Measurements from ENCODE around the gene RHBG.
A peak's percentile ranks its signal among the peaks of the same experiment; 100 is the strongest.
"Not testable (repeated sequence)": the region's sequence is repeated elsewhere in the genome, so short reads cannot be mapped to it uniquely, and the experiment has no call there.

RHBG gene

DNA sequence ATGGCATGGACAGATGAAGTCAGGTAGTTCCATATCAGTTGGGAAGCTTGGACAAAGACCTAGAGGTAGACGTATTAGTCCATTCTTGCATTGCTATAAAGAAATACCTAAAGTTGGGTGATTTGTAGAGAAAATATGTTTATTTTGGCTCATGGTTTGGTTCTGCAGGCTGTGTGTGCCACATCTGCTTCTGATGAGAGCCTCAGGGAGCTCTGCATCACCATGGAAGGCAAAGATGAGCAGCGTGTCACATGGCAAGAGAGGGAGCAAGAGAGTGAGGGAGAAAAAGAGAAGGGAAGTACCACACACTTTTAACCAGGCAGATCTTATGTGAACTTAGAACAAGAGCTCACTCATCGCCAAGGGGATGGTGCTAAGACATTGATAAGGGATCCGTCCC, 21.7 kb upstream of the RHBG start:
- Mint-ChIP-seq H3K4me1 (peaks cover 3% of the 10 kb centered on the region), H3K36me3 (no peaks in the 10 kb centered on the region), H3K27me3 (peaks cover 32% of the 10 kb centered on the region), H3K4me3 (no peak overlapping the region), H3K27ac (no peak overlapping the region), H3K9me3 (no peaks in the 10 kb centered on the region)
- CTCF ChIA-PET = interaction anchor here (1.3 kb wide), 1 partner anchor 39 kb away, joined by 6 read pairs; no protein-coding TSS in a partner anchor
- no peak for DNase-seq

DNA sequence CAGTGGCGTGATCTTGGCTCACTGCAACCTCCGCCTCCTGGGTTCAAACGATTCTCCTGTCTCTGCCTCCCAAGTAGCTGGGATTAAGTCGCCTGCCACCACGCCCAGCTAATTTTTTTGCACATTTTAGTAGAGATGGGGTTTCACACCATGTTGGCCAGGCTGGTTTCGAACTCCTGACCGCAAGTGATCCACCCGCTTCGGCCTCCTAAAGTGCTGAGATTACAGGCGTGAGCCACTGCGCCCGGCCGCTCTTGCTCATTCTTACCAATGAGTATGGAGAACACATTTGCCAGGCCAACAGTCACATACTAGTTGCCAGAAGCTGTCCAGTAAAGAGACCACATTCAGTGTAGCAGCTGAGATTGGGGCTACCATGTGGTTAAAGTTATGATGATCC, 16.5 kb upstream of the RHBG start:
- not testable (repeated sequence) for H3K36me3 Mint-ChIP-seq, H3K9me3 Mint-ChIP-seq, DNase-seq, H3K4me1 Mint-ChIP-seq, H3K4me3 Mint-ChIP-seq, H3K27ac Mint-ChIP-seq
- CTCF ChIA-PET = interaction anchor here (0.8 kb wide), 1 partner anchor 33 kb away, joined by 4 read pairs; no protein-coding TSS in a partner anchor
- peaks cover 33% of the 10 kb centered on the region for H3K27me3 Mint-ChIP-seq

DNA sequence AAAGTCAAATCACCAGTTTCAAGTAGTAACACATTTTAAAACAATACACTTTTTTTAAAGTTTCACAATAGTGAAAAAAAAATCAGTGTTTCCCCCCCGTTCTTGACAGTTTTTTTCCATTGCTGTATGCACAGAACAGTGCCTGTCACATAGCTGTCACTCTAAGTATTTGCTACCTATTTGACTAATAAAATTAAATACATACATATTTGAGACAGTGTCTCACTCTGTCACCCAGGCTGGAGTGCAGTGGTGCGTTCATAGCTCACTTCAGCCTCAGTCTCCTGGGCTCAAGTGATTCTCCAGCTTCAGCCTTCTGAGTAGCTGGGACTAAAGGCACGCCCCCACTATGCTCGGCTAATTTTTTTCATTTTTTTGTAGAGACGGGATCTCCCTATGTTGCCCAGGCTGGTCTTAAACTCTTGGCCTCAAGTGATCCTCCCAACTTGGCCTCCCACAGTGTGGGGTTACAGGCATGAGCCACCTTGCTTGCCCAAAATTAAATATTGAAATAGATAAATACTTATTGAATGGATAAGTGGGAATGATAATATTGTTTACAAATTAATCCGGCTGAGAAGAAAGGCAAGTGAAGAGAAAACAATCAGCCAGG, 12.6 kb upstream of the RHBG start:
- Mint-ChIP-seq H3K27me3 (peaks cover 64% of the 10 kb centered on the region), H3K4me3 (no peak overlapping the region), H3K27ac (no peak overlapping the region), H3K9me3 (no peaks in the 10 kb centered on the region), H3K4me1 (peaks cover 7% of the 10 kb centered on the region), H3K36me3 (no peaks in the 10 kb centered on the region)
- DNase-seq = no peak
- CTCF ChIA-PET = interaction anchor here (0.7 to 1.6 kb wide), 6 partner anchors 12 to 90 kb away, joined by 3 to 5 read pairs (median 3); no protein-coding TSS in a partner anchor

DNA sequence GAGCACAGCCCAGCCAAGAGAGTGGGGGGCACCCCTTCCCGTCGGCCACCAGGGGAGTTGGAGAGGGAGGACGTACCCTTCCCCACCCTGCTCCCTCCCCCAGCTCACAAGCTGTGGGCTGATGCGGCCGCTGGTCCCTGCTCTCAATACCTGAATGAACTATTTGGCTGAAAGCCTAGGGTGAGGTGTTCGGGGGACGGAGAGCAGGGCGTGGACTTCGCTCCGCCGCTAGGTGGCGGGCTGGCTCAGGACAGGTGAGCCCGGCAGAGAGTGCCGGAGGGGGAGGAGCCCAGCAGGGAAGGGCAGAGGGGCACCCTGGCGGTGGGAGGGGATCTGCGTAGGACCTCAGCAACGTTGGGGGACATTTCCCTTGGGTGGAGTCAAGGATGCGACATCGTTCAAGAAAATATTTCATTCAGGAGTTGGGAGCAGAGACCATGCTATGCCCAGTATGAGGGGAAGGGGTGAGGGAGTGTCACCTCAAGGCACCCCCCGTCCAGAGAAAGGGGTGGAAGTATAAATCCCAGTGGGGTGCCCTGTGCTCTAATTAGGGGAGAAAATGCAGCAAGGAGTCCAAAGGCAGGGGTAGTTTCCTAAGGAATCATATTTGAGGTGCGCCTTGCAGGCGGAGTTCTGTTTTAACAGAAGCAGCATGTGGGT, 12.0 kb upstream of the RHBG start:
- DNase-seq = peak; percentile 67
- CTCF ChIA-PET = interaction anchor here (0.9 to 2.8 kb wide), 6 partner anchors 12 to 89 kb away, joined by 3 to 14 read pairs (median 4); no protein-coding TSS in a partner anchor
- Mint-ChIP-seq H3K4me3 (no peak overlapping the region), H3K27me3 (peaks cover 60% of the 10 kb centered on the region), H3K27ac (no peak overlapping the region), H3K4me1 (peaks cover 7% of the 10 kb centered on the region), H3K9me3 (no peaks in the 10 kb centered on the region), H3K36me3 (no peaks in the 10 kb centered on the region)

DNA sequence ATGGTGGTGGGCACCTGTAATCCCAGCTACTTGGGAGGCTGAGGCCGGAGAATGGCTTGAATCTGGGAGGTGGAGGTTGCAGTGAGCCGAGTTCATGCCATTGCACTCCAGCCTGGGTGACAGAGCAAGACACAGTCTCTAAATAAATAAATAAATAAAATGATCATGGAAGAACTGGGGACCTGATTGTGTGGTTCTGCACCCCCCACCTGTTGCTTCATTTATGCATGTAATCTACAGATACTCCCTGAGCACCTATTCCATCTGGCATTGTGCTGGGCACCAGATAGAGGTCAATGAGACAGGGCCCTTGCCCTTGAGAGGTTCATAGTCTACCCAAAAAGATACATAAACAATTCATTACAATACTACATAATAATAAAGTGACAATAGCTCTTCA, 11.0 kb upstream of the RHBG start:
- no peak overlapping the region for H3K4me3 Mint-ChIP-seq
- no peak for DNase-seq
- H3K36me3 Mint-ChIP-seq = no peaks in the 10 kb centered on the region
- CTCF ChIA-PET = interaction anchor here (0.7 to 2.8 kb wide), 6 partner anchors 8 to 261 kb away, joined by 3 to 14 read pairs (median 3); no protein-coding TSS in a partner anchor
- H3K27ac Mint-ChIP-seq = no peak overlapping the region
- no peaks in the 10 kb centered on the region for H3K9me3 Mint-ChIP-seq
- H3K27me3 Mint-ChIP-seq = peaks cover 60% of the 10 kb centered on the region
- peaks cover 7% of the 10 kb centered on the region for H3K4me1 Mint-ChIP-seq

DNA sequence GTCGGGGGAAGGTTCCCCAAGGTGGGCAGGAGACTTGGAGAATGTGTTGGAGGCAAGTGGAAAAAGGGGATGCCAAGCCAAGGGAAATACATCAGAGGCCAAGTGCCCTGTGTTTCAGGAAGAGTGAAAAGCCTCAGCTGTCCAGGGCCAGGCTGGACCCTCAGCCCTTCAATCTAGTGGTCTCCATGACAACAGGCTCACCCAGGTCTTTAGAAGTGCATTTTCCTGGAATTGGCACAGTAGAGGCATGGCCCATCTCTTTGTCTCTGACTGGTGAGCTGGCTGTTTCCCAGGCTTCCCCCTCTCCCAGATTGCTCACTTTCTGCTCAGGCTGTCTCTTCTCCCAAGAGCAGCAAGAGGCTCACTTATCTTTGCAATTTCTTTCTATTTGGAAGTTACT, 10.4 kb upstream of the RHBG start:
- no peak for DNase-seq
- Mint-ChIP-seq H3K27ac (no peak overlapping the region), H3K4me3 (no peak overlapping the region), H3K4me1 (peaks cover 7% of the 10 kb centered on the region), H3K27me3 (peaks cover 60% of the 10 kb centered on the region), H3K9me3 (no peaks in the 10 kb centered on the region), H3K36me3 (no peaks in the 10 kb centered on the region)
- CTCF ChIA-PET = interaction anchor here (0.8 to 2.8 kb wide), 8 partner anchors 12 to 262 kb away, joined by 3 to 14 read pairs (median 4); no protein-coding TSS in a partner anchor

DNA sequence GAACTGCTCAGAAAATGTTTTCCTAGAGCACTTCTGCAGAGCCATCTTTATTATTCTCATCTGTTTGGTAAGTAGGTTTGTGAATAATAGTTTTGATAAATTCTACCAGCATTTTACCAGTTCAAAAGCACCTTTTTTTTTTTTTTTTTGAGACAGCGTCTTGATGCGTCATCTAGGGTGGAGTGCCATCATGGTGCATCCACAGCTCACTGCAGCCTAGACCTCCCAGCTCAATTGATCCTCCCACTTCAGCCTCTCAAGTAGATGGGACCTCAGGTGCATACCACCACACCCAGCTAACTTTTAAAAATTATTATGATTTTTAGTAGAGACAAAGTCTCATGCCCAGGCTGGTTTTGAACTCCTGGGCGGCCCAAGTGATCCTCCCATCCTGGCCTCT, 9.8 kb upstream of the RHBG start:
- no peaks in the 10 kb centered on the region for H3K9me3 Mint-ChIP-seq
- peaks cover 65% of the 10 kb centered on the region for H3K27me3 Mint-ChIP-seq
- H3K27ac Mint-ChIP-seq = no peak overlapping the region
- no peak for DNase-seq
- no peak overlapping the region for H3K4me3 Mint-ChIP-seq
- H3K4me1 Mint-ChIP-seq = peaks cover 7% of the 10 kb centered on the region
- CTCF ChIA-PET = interaction anchor here (0.8 to 2.8 kb wide), 8 partner anchors 12 to 249 kb away, joined by 3 to 14 read pairs (median 4); no protein-coding TSS in a partner anchor
- H3K36me3 Mint-ChIP-seq = no peaks in the 10 kb centered on the region

DNA sequence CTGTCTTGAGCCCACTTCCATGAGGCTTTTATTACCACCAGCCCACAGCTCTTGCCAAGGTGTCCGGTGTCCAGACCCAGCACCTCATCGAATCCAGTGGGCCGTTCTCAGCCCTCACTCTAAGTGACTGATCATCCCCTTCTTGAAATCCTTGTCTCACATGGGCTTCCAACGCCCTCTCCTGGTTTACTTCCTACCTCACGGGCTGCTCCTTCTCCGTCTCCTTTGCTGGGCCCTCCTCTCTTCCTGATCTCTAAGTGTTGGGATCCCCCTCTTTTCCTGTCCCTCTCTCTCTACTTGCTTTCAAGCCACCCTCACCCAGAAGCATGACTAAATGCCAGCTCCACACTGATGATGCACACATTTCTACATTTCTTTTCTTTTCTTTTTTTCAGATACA, 9.0 kb upstream of the RHBG start:
- no peaks in the 10 kb centered on the region for H3K36me3 Mint-ChIP-seq
- no peak overlapping the region for H3K27ac Mint-ChIP-seq
- CTCF ChIA-PET = interaction anchor here (1.0 to 2.8 kb wide), 6 partner anchors 11 to 269 kb away, joined by 3 to 14 read pairs (median 5); no protein-coding TSS in a partner anchor
- H3K4me1 Mint-ChIP-seq = peaks cover 7% of the 10 kb centered on the region
- DNase-seq = no peak
- H3K4me3 Mint-ChIP-seq = no peak overlapping the region
- H3K9me3 Mint-ChIP-seq = no peaks in the 10 kb centered on the region
- H3K27me3 Mint-ChIP-seq = peaks cover 65% of the 10 kb centered on the region

DNA sequence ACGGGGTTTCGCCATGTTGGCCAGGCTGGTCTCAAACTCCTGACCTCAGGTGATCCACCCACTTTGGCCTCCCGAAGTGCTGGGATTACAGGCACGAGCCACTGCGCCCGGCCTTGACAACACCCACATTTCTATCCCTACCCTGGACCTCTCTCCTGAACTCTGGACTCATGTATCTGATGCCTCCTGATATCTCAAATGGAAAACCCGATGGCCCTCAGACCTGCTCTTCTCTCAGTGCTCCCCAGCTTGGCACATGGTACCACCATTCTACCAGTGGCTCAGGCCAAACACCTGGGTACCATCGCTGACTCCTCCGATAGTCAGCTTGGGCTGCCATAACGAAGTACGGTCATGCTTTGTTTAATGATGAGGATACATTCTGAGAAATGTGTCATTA, 8.5 kb upstream of the RHBG start:
- H3K4me3 Mint-ChIP-seq = no peak overlapping the region
- H3K27me3 Mint-ChIP-seq = peaks cover 65% of the 10 kb centered on the region
- H3K4me1 Mint-ChIP-seq = peaks cover 7% of the 10 kb centered on the region
- H3K9me3 Mint-ChIP-seq = no peaks in the 10 kb centered on the region
- H3K36me3 Mint-ChIP-seq = no peaks in the 10 kb centered on the region
- DNase-seq = no peak
- CTCF ChIA-PET = interaction anchor here (1.1 to 1.8 kb wide), 3 partner anchors 16 to 269 kb away, joined by 3 to 5 read pairs (median 3); no protein-coding TSS in a partner anchor
- no peak overlapping the region for H3K27ac Mint-ChIP-seq

DNA sequence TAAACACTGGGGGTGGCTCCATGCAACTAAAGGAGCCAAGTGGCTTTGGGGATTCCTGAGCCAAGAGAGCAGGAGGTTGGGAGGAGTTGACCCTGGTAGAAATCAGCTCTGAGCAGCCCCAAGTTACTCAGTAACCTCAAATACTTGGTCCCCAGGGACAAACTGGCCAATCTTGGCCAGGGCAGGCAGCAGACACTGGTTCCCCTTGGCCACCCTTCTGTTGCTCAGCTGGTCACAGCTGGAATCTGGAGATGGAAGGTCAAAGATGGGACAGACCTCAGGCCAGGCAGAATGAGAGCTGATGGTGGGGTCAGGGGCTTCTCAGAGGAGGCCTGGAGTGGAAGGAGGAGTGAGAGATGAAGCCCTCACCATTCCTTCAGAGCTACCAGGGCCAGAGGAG, 3.3 kb upstream of the RHBG start:
- Mint-ChIP-seq H3K27ac (no peak overlapping the region), H3K4me3 (no peak overlapping the region), H3K36me3 (no peaks in the 10 kb centered on the region), H3K27me3 (peaks cover 64% of the 10 kb centered on the region), H3K4me1 (peaks cover 3% of the 10 kb centered on the region), H3K9me3 (no peaks in the 10 kb centered on the region)
- CTCF ChIA-PET = interaction anchor here (0.5 to 2.0 kb wide), 5 partner anchors 8 to 80 kb away, joined by 3 to 13 read pairs (median 3); no protein-coding TSS in a partner anchor
- no peak for DNase-seq

DNA sequence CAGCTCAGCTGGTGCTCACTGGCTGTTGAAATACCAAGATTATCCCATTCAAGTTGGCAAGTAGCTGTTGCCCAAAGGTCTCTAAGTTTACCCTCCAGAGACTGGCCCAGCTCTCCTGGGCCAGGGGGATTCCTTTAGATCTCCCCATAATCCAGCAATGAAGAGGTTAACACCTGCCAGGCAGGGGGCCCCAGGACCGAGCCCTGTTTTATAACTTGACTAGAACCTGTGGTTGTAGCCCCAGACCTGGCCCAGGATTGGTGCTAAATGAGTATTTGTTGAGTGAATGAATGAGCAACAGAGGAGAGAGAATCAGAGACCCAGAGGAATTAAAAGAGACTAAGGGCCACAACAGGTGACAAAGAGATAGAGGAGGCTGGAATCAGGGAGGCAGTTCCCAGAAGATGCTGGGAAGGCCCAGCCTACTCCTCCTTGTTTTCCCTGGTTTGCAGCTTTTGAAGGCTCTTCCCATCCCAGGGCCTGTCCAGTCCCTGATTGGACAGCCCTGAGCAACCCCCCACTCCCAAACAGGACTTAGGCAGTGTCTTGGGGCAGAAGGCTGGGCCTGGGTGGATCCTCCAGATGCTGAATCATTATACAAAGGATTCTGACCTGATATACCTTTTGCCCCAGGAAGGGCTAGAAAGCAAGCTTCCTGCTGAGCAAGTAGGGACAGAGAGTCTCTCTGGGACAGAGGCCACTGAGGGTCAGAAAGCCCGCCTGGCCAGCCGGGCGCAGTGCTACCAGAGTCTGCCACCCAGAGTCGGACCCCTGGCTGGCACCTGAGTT, 2.4 kb upstream of the RHBG start:
- H3K4me1 Mint-ChIP-seq = peaks cover 3% of the 10 kb centered on the region
- H3K4me3 Mint-ChIP-seq = no peak overlapping the region
- CTCF ChIA-PET = interaction anchor here (0.5 to 2.0 kb wide), 5 partner anchors 9 to 80 kb away, joined by 3 to 13 read pairs (median 3); no protein-coding TSS in a partner anchor
- no peaks in the 10 kb centered on the region for H3K36me3 Mint-ChIP-seq
- H3K9me3 Mint-ChIP-seq = no peaks in the 10 kb centered on the region
- H3K27me3 Mint-ChIP-seq = peaks cover 72% of the 10 kb centered on the region
- H3K27ac Mint-ChIP-seq = no peak overlapping the region
- no peak for DNase-seq

DNA sequence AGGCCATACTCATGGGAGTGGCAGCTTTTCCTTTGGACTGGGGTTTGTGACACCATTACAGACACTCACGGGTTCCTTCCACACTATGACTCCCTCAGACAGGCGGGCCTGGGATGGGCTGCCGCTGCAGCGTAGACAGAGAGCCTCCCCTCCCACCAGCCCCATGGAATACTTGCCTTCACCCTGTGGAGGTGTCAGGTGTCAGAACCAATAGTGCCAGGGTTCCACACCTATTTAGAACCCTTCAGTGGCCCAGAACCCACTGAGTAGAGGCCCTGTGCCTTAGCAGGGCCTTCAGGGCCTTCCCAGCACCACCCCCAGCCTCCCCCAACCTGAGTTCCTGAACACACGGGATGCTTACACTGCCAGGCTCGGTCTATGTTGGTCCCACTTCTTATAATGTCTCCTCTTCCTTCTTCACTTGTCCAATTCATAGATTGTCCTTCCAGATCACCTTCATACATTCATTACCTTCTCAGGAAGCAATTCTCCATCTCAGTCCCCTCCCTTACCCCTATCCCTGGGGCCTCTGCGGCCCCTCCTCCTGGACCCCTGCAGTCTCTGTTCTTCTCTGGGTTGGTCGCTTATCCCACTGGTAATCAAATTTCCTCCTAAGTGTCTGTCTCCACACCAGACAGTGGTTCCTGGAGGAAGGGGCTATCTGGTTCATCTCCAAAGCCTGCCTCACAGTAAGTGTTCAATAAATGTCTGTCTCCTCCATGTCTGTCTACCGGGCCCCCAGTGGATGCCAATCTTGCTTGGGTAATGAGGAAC, 1.4 kb upstream of the RHBG start:
- H3K4me1 Mint-ChIP-seq = peaks cover 3% of the 10 kb centered on the region
- no peaks in the 10 kb centered on the region for H3K9me3 Mint-ChIP-seq
- H3K27me3 Mint-ChIP-seq = peaks cover 82% of the 10 kb centered on the region
- H3K4me3 Mint-ChIP-seq = no peak overlapping the region
- CTCF ChIA-PET = interaction anchor here (2.0 kb wide), 1 partner anchor 18 kb away, joined by 13 read pairs; no protein-coding TSS in a partner anchor
- no peaks in the 10 kb centered on the region for H3K36me3 Mint-ChIP-seq
- H3K27ac Mint-ChIP-seq = no peak overlapping the region
- DNase-seq = no peak

DNA sequence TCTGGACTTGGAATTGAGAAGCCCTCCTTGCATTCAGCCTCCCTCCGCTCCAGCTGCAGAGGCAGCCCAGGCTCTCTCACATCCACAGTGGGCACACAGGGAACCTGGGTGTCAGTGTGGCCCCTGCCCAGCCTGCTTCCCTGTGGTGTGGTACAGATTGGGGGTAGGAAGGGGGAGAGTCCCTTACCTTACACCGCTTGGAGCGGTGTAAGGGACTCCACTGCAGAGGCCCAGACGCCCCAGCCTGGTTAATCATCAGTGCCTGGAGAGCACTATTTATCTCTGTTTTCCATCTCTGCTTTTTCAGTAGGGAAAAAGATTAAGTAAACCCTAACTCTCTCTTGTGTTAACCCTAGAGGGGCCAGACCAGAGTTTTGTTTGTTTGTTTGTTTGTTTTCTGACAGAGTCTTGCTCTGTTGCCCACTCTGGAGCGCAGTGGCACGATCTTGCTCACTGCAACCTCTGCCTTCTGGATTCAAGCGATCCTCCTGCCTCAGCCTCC, 803 bp upstream of the RHBG start:
- Mint-ChIP-seq H3K4me1 (peaks cover 3% of the 10 kb centered on the region), H3K9me3 (no peaks in the 10 kb centered on the region), H3K4me3 (no peak overlapping the region), H3K27ac (no peak overlapping the region), H3K36me3 (no peaks in the 10 kb centered on the region), H3K27me3 (peaks cover 88% of the 10 kb centered on the region)
- DNase-seq = no peak
- CTCF ChIA-PET = no interaction called here

All from activated naive CD4-positive, alpha-beta T cell treated with anti-CD3 and anti-CD28 coated beads, Interleukin-2, amount 10 ng/mL, durations not matched to agents 7 days and 5 days (primary cell).